CD4-positive, alpha-beta T cell treated with Interleukin-17A for 4 hours (primary cell): Measurements from ENCODE around the gene GRB2.
"Not testable (repeated sequence)": the region's sequence is repeated elsewhere in the genome, so short reads cannot be mapped to it uniquely, and the experiment has no call there.

Experiments used
- DNase-seq: peaks from one replicate; pipeline ENCODE4 v3.0.0-alpha.2; 2020; ENCODE audit warnings: mixed read lengths

The GRB2 gene

DNA sequence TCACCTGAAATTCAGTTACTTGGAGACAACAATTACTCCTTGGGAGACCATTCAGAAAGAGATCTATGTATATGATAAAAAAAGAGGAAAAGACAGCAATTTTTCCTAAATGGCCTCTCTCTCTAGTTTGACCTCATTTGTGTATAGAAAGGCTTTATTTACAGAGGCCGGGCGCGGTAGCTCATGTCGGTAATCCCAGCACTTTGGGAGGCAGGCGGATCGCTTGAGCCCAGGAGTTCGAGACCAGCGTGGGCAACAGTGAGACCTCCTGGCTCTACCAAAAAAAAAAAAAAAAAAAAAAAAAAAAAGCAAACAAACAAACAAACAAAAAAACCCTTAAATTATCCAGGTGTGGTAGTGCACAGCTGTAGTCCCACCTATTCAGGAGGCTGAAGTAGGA lies 20.7 kb downstream of the GRB2 start:
- no peak for DNase-seq

GRCh38 chr17:75383842-75384195 lies 21.7 kb downstream of the GRB2 start:
- DNase-seq, result no peak

GRCh38 chr17:75380750-75381149 lies 24.7 kb downstream of the GRB2 start:
- no peak for DNase-seq

GRCh38 chr17:75380315-75380714 lies 25.2 kb downstream of the GRB2 start:
- DNase-seq, result no peak

DNA sequence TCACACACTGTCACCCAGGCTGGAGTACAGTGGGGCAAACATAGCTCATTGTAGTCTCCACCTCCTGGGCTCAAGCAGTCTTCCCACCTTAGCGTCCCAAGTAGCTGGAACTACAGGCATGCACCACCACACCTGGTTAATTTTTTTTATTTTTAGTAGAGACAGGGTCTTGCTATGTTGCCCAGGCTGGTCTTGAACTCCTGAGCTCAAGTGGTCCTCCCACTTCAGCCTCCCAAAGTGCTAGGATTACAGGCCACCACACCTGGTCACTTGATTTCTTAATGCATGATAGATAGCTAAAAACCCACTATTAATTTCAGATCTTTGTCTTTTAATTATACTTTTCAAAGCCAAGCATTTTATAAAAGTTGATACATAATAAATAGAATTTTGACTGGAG lies 26.1 kb downstream of the GRB2 start:
- DNase-seq, result not testable (repeated sequence)

GRCh38 chr17:75373280-75373679 lies 32.2 kb downstream of the GRB2 start:
- no peak for DNase-seq

- no peak for DNase-seq
Observed at GRCh38 chr17:75371981-75372380, 33.5 kb downstream of the GRB2 start.

GRCh38 chr17:75371339-75371738 lies 34.1 kb downstream of the GRB2 start:
- no peak for DNase-seq

GRCh38 chr17:75370286-75370915 lies 35.1 kb downstream of the GRB2 start:
- no peak for DNase-seq

DNA sequence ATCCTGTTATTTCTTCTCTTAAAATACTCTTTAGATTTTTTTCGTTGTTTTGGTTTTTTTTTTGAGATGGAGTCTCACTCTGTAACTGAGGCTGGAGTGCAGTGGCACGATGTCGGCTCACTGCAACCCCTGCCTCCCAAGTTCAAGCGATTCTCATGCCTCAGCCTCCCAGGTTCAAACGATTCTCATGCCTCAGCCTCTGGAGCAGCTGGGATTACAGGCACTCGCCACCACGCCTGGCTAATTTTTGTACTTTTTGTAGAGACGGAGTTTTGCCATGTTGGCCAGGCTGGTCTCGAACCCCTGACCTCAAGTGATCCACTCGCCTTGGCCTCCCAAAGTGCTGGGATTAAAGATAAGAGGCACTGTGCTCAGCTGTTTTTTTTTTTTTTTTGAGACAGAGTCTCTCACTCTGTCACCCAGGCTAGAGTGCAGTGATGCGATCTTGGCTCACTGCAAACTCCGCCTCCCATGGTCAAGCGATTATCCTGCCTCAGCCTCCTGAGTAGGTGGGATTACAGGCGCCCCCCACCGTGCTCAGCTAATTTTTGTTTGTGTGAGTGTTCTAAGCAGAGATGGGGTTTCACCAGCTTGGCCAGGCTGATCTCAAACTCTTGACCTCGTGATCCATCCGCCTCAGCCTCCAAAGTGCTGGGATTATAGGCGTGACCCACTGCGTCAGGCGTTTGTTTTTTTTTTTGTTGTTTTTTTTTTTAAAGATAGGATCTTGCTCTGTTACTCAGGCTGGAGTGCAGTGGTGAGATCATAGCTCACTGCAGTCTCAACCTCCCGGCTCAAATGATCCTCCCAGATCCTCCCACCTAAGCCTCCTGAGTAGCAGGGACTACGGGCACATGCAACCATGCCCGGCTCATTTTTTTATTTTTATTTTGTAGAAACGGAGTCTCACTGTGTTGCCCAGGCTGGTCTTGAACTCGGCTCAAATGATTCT lies 37.4 kb downstream of the GRB2 start:
- not testable (repeated sequence) for DNase-seq

- DNase-seq, result no peak
Observed at GRCh38 chr17:75367312-75367711, 38.2 kb downstream of the GRB2 start.

GRCh38 chr17:75366432-75366831 lies 39.0 kb downstream of the GRB2 start:
- DNase-seq, result no peak

GRCh38 chr17:75365931-75366275 lies 39.6 kb downstream of the GRB2 start:
- DNase-seq, result no peak

DNA sequence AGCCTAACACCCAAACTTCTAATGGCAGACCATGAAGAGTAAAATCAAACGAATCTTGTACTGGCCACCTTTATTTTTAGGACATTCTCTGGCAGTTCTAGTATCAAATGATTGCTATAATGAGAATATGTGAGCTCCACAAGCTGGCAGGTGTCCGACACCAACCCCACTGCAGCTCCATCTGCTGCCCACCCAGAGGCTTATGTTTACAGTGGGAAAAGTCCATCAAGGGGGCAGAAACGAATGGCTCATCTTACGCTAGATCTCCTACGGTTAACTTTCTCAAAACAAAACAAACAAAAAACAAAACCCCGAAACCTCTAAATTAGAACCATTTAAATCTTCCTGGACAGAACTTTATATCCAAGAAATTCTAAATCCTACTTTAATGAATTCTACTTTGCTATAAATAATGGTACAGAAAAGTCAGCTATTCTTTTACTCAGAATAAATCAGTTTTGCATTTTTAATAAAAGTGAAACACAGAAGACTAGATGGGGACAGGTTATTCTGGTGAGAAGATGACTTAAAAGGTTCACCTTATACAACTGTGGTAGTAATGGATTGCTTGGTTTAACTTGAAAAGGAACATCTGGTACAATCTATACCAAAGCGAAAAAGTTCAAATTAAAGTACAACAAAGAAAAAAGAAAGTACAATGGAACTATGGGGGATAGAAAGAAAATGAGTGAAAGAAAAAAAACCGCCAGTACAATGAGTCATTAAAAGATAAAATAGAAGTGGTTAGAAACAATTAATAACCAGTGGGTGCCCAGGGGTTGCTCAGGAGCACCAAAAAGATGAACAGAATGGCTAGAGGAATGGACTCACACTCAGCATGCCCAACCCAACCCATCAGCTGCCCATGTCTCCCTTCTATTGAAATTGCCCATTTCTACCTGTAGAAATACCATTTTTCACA lies 40.2 kb downstream of the GRB2 start:
- no peak for DNase-seq

GRCh38 chr17:75364078-75364477 lies 41.4 kb downstream of the GRB2 start:
- no peak for DNase-seq

DNA sequence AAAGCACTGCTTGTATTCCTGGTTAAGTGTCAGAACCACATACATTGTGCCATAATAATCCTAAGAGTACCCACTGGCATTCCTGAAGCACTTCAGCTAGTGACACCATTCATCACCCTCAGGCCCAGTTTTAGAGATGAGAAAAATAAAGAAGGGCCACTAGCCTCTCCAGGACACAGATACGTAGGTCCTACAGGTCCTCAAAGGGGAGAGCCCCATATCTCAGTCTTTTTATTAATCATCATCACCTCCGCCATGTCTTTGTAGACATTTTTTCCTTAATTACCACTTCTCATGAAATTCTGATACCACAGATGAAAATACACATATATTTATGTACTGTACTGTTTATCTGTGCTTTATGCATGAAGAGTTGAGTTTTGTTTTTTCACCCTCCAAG lies 43.5 kb downstream of the GRB2 start:
- no peak for DNase-seq

DNA sequence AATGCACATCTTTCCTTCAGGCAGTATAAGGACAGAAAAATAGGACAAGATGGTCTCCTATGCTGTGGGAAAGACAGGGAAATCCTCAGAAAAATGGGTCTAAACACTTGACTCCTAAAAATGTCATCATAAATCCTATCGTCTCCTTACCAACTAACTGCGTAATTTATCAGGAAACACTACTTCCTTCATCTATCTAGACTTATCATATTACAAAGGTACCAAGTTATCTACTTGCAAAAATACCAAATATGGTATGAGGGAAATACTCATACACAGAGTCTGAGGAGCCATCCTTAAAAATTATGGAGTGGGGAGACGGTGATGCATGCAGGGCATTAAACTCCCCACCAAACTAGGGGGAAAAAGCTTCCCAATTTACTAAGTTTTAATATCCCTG lies 44.1 kb downstream of the GRB2 start:
- DNase-seq, result no peak

- DNase-seq, result no peak
Observed at GRCh38 chr17:75356260-75356937, 49.1 kb downstream of the GRB2 start.

DNA sequence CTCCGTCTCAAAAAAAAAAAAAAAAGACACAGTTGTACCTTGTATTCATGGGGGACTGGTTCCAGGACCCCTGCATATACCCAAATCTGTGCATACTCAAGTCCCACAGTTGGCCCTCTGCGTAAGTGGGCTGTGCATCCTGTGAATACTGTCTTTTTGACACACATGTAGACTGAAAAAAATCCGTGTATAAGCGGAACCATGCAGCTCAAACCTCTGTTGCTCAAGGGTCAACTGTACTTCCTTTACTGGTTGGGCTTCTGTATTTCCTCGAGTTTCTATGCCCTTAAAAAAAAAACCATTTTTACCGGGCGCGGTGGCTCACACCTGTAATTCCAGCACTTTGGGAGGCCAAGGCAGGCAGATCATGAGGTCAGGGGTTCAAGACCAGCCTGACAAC lies 52.3 kb downstream of the GRB2 start:
- DNase-seq, result no peak

DNA sequence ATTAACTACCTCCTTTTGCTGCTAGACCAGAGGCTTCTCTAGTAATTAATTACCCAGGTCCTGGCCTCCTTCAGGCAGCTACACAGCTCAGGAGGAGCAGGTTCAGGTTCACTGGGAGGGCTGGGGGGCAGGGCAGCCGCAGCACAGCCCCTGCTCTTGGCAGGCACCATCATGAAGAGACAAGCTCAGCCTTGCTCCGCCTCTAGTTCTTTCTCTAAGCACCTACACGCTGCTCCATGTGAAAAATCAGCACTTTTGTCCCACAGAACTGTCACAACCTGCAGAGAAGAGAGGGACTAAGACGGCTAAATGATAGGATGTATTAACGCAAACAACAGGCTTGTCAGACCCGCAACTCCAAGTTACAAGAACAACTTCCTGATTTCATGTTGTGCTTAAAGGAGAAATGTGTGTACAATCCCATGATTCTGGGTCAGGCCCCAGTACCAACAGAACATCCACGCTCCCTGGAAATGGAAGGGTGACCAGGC lies 53.4 kb downstream of the GRB2 start:
- DNase-seq, result no peak

GRCh38 chr17:75350706-75351105 lies 54.8 kb downstream of the GRB2 start:
- no peak for DNase-seq

- DNase-seq, result no peak
Observed at GRCh38 chr17:75350029-75350428, 55.4 kb downstream of the GRB2 start.

- DNase-seq, result no peak
Observed at GRCh38 chr17:75349589-75349988, 55.9 kb downstream of the GRB2 start.
